SJCRH30 (cell line): ENCODE results near the gene OCA2. TPM values are rescaled to one million over a fixed set of nuclear protein-coding genes. Genes with fewer than 3 reads are reported as not detected.
"Not testable (repeated sequence)": the region's sequence is repeated elsewhere in the genome, so short reads cannot be mapped to it uniquely, and the experiment has no call there.

Source experiments
- DNase-seq, 2 experiments: peaks; one replicate each; pipeline ENCODE4 v3.0.0-alpha.2; 2015 to 2020
- H3K27ac ChIP-seq: fragments of 250-450 bp; sonication (Bioruptor Pico); 2 replicates; pipeline ENCODE4 v1.5.1; 2020; ENCODE audit warnings: mild to moderate bottlenecking, moderate library complexity
- H3K27me3 ChIP-seq: fragments of 250-450 bp; sonication (Bioruptor Pico); 2 replicates; pipeline ENCODE4 v1.5.1; 2020; ENCODE audit warnings: mild to moderate bottlenecking, moderate library complexity
- H3K36me3 ChIP-seq: fragments of 250-450 bp; sonication (Bioruptor Pico); 2 replicates; pipeline ENCODE4 v1.5.1; 2020; ENCODE audit warnings: mild to moderate bottlenecking, moderate library complexity
- H3K4me1 ChIP-seq: fragments of 250-450 bp; sonication (Bioruptor Pico); 2 replicates; pipeline ENCODE4 v1.5.1; 2020; ENCODE audit warnings: mild to moderate bottlenecking, moderate library complexity
- H3K4me3 ChIP-seq: fragments of 250-450 bp; sonication (Bioruptor Pico); 2 replicates; pipeline ENCODE4 v1.5.1; 2020; ENCODE audit warnings: mild to moderate bottlenecking, moderate library complexity
- H3K9me3 ChIP-seq: fragments of 250-450 bp; sonication (Bioruptor Pico); replicated peaks from 2 replicates; pipeline ENCODE4 v1.5.1; 2020; ENCODE audit warnings: mild to moderate bottlenecking, moderate library complexity
- total RNA-seq: library from RNA; depleted of rRNA; stranded (reverse); fragments of >200 nt; shearing (Covaris generic); gene quantifications from 2 replicates; pipeline ENCODE4 v1.2.3, GENCODE V29; 2014

Gene OCA2
- total RNA-seq, 1 experiment from 2014 or later = not detected

- Histone ChIP-seq H3K9me3 (no peaks in the 10 kb centered on the region), H3K27ac (no peak overlapping the region), H3K27me3 (no peaks in the 10 kb centered on the region), H3K4me1 (no peaks in the 10 kb centered on the region), H3K4me3 (no peak overlapping the region), H3K36me3 (no peaks in the 10 kb centered on the region)
- peak; percentile 86 to 89 for DNase-seq
Measured at GRCh38 chr15:28021281-28022039, 77.7 kb downstream of the OCA2 start.

GRCh38 chr15:28020644-28021043, 78.5 kb downstream of the OCA2 start:
- Histone ChIP-seq H3K9me3 (no peaks in the 10 kb centered on the region), H3K4me1 (no peaks in the 10 kb centered on the region), H3K27me3 (no peaks in the 10 kb centered on the region), H3K4me3 (no peak overlapping the region), H3K27ac (no peak overlapping the region), H3K36me3 (no peaks in the 10 kb centered on the region)
- DNase-seq = no peak

GRCh38 chr15:28019594-28020309, 79.4 kb downstream of the OCA2 start:
- Histone ChIP-seq H3K36me3 (no peaks in the 10 kb centered on the region), H3K9me3 (no peaks in the 10 kb centered on the region), H3K4me3 (peak overlapping the region; percentile 6; the same call in 1 of the 2 replicates), H3K27ac (no peak overlapping the region), H3K27me3 (no peaks in the 10 kb centered on the region), H3K4me1 (no peaks in the 10 kb centered on the region)
- DNase-seq = peak in 1 of 2 experiments; percentile 37

GRCh38 chr15:28018291-28019044, 80.6 kb downstream of the OCA2 start:
- no peak for DNase-seq
- no peaks in the 10 kb centered on the region for H3K4me1 ChIP-seq

GRCh38 chr15:28017423-28017924, 81.6 kb downstream of the OCA2 start:
- Histone ChIP-seq H3K27ac (no peak overlapping the region), H3K9me3 (no peaks in the 10 kb centered on the region), H3K27me3 (no peaks in the 10 kb centered on the region), H3K4me1 (no peaks in the 10 kb centered on the region), H3K36me3 (no peaks in the 10 kb centered on the region), H3K4me3 (no peak overlapping the region)
- DNase-seq = no peak

More at GRCh38 chr15:28018291-28019044, 80.6 kb downstream of the OCA2 start:
- no peak overlapping the region for H3K27ac ChIP-seq
- H3K9me3 ChIP-seq = no peaks in the 10 kb centered on the region
- H3K27me3 ChIP-seq = no peaks in the 10 kb centered on the region
- no peak overlapping the region for H3K4me3 ChIP-seq
- no peaks in the 10 kb centered on the region for H3K36me3 ChIP-seq

- H3K9me3 ChIP-seq = no peaks in the 10 kb centered on the region
- H3K27me3 ChIP-seq = no peaks in the 10 kb centered on the region
- H3K27ac ChIP-seq = no peak overlapping the region
- H3K4me3 ChIP-seq = no peak overlapping the region
- no peak for DNase-seq
- no peaks in the 10 kb centered on the region for H3K4me1 ChIP-seq
- H3K36me3 ChIP-seq = no peaks in the 10 kb centered on the region
Measured at GRCh38 chr15:28015855-28016254, 83.3 kb downstream of the OCA2 start.

GRCh38 chr15:28014623-28015200, 84.4 kb downstream of the OCA2 start:
- no peaks in the 10 kb centered on the region for H3K9me3 ChIP-seq
- H3K4me1 ChIP-seq = no peaks in the 10 kb centered on the region
- H3K36me3 ChIP-seq = no peaks in the 10 kb centered on the region
- no peaks in the 10 kb centered on the region; the same call in 1 of the 2 replicates for H3K27me3 ChIP-seq
- no peak overlapping the region for H3K27ac ChIP-seq
- DNase-seq = no peak
- no peak overlapping the region for H3K4me3 ChIP-seq

GRCh38 chr15:28013976-28014375, 85.1 kb downstream of the OCA2 start:
- H3K9me3 ChIP-seq = no peaks in the 10 kb centered on the region
- H3K4me1 ChIP-seq = no peaks in the 10 kb centered on the region
- H3K27ac ChIP-seq = no peak overlapping the region
- H3K27me3 ChIP-seq = no peaks in the 10 kb centered on the region; the same call in 1 of the 2 replicates
- no peak overlapping the region for H3K4me3 ChIP-seq
- no peak for DNase-seq
- no peaks in the 10 kb centered on the region for H3K36me3 ChIP-seq

GRCh38 chr15:28013480-28013879, 85.6 kb downstream of the OCA2 start:
- no peak for DNase-seq
- Histone ChIP-seq H3K27me3 (no peaks in the 10 kb centered on the region; the same call in 1 of the 2 replicates), H3K36me3 (no peaks in the 10 kb centered on the region), H3K27ac (no peak overlapping the region), H3K4me3 (no peak overlapping the region), H3K4me1 (no peaks in the 10 kb centered on the region), H3K9me3 (no peaks in the 10 kb centered on the region)

- no peak for DNase-seq
- no peaks in the 10 kb centered on the region for H3K4me1 ChIP-seq
- no peaks in the 10 kb centered on the region for H3K36me3 ChIP-seq
- no peak overlapping the region for H3K4me3 ChIP-seq
- no peak overlapping the region for H3K27ac ChIP-seq
- H3K27me3 ChIP-seq = no peaks in the 10 kb centered on the region; the same call in 1 of the 2 replicates
- no peaks in the 10 kb centered on the region for H3K9me3 ChIP-seq
Measured at GRCh38 chr15:28012231-28012630, 86.9 kb downstream of the OCA2 start.

GRCh38 chr15:28008175-28008574, 90.9 kb downstream of the OCA2 start:
- not testable (repeated sequence) for DNase-seq, H3K4me3 ChIP-seq, H3K4me1 ChIP-seq, H3K36me3 ChIP-seq, H3K9me3 ChIP-seq, H3K27me3 ChIP-seq, H3K27ac ChIP-seq

GRCh38 chr15:28006116-28006905, 92.8 kb downstream of the OCA2 start:
- no peak overlapping the region for H3K4me3 ChIP-seq
- H3K9me3 ChIP-seq = no peaks in the 10 kb centered on the region
- no peaks in the 10 kb centered on the region; the same call in 1 of the 2 replicates for H3K27me3 ChIP-seq
- no peak overlapping the region for H3K27ac ChIP-seq
- no peaks in the 10 kb centered on the region for H3K4me1 ChIP-seq
- DNase-seq = no peak
- H3K36me3 ChIP-seq = no peaks in the 10 kb centered on the region

- no peak for DNase-seq
- no peaks in the 10 kb centered on the region for H3K4me1 ChIP-seq
Measured at GRCh38 chr15:28005004-28005527, 94.0 kb downstream of the OCA2 start.

More at GRCh38 chr15:28005004-28005527, 94.0 kb downstream of the OCA2 start:
- H3K9me3 ChIP-seq = no peaks in the 10 kb centered on the region
- no peak overlapping the region for H3K4me3 ChIP-seq
- no peak overlapping the region for H3K27ac ChIP-seq
- H3K27me3 ChIP-seq = no peaks in the 10 kb centered on the region; the same call in 1 of the 2 replicates
- H3K36me3 ChIP-seq = no peaks in the 10 kb centered on the region
